CD4-positive, CD25-positive, alpha-beta regulatory T cell (primary cell): ENCODE results near the gene ZNF335. TPM values are rescaled to one million over a fixed set of nuclear protein-coding genes. Genes with fewer than 3 reads are reported as not detected.
"Not testable (repeated sequence)": the region's sequence is repeated elsewhere in the genome, so short reads cannot be mapped to it uniquely, and the experiment has no call there.

Source experiments
- ATAC-seq, 2 donors: fragments of 150-1000 bp; cut with Tn5 transposase; one replicate each; pipeline ENCODE4 v1.10.0; 2021; ENCODE audit warnings: low read depth in 2 of 2, moderate number of reproducible peaks in 2 of 2, moderate library complexity in 1 of 2
- DNase-seq, 3 donors: peaks; one replicate each; pipeline versions ENCODE4 v3.0.0 to v3.0.0-alpha.2; 2012 to 2022; ENCODE audit warnings: mixed read lengths in 1 of 3
- H3K27ac ChIP-seq: one replicate; pipeline ENCODE4 v1.7.0; 2013; ENCODE audit warnings: mild to moderate bottlenecking, low read length; ENCODE audit not compliant: insufficient read depth, poor library complexity, severe bottlenecking
- H3K27me3 ChIP-seq: one replicate; pipeline ENCODE4 v1.7.0; 2013; ENCODE audit warnings: low read length; ENCODE audit not compliant: control insufficient read depth, insufficient read depth
- H3K36me3 ChIP-seq: one replicate; pipeline ENCODE4 v1.7.0; 2013; ENCODE audit warnings: mild to moderate bottlenecking, low read length, moderate library complexity; ENCODE audit not compliant: control insufficient read depth, insufficient read depth
- H3K4me1 ChIP-seq: 2 replicates; pipeline ENCODE4 v1.7.0; 2013; ENCODE audit warnings: mild to moderate bottlenecking, low read length; ENCODE audit not compliant: insufficient read depth, control insufficient read depth, poor library complexity, severe bottlenecking
- H3K4me3 ChIP-seq: one replicate; pipeline ENCODE4 v1.7.0; 2013; ENCODE audit warnings: low read depth, mild to moderate bottlenecking, low read length, moderate library complexity
- H3K9me3 ChIP-seq, 2 experiments: 1 replicate in 1 of 2; 2 replicates in 1 of 2; pipeline ENCODE4 v1.7.0; 2013; ENCODE audit warnings: low read length in 2 of 2, mild to moderate bottlenecking in 1 of 2, moderate library complexity in 1 of 2; ENCODE audit not compliant: control insufficient read depth in 2 of 2
- H3K27ac Mint-ChIP-seq, 3 donors: one replicate each; pipeline ENCODE4 v1.8.0; 2020 to 2022; ENCODE audit warnings: mild to moderate bottlenecking in 3 of 3, mixed read lengths in 3 of 3, moderate library complexity in 2 of 3
- H3K27me3 Mint-ChIP-seq: one replicate; pipeline ENCODE4 v1.8.0; 2022; ENCODE audit warnings: mild to moderate bottlenecking, mixed read lengths
- H3K36me3 Mint-ChIP-seq: one replicate; pipeline ENCODE4 v1.8.0; 2020; ENCODE audit warnings: mixed read lengths
- H3K4me1 Mint-ChIP-seq, 4 donors: one replicate each; pipeline ENCODE4 v1.8.0; 2020 to 2022; ENCODE audit warnings: mixed read lengths in 4 of 4, mild to moderate bottlenecking in 1 of 4
- H3K4me3 Mint-ChIP-seq, 4 donors: one replicate each; pipeline ENCODE4 v1.8.0; 2020 to 2022; ENCODE audit warnings: mild to moderate bottlenecking in 4 of 4, mixed read lengths in 4 of 4, moderate library complexity in 3 of 4
- H3K9me3 Mint-ChIP-seq, 7 donors: one replicate each; pipeline ENCODE4 v1.8.0; 2020 to 2022; ENCODE audit warnings: mixed read lengths in 7 of 7, mild to moderate bottlenecking in 3 of 7, moderate library complexity in 2 of 7
- polyA plus RNA-seq, 4 donors: library from polyadenylated mRNA; unstranded; fragments of 300-500 nt; fragmentation: Illumina TruSeq; gene quantifications; one replicate each; pipeline ENCODE4 v1.2.3, GENCODE V29; 2021
- total RNA-seq: library from RNA; stranded (reverse); gene quantifications from one replicate; pipeline ENCODE4 v1.2.3, GENCODE V29; 2022

ZNF335 gene
- total and polyA plus RNA-seq, 5 donors from 2014 or later, result 8.2 to 137 (median 12.8) TPM

DNA sequence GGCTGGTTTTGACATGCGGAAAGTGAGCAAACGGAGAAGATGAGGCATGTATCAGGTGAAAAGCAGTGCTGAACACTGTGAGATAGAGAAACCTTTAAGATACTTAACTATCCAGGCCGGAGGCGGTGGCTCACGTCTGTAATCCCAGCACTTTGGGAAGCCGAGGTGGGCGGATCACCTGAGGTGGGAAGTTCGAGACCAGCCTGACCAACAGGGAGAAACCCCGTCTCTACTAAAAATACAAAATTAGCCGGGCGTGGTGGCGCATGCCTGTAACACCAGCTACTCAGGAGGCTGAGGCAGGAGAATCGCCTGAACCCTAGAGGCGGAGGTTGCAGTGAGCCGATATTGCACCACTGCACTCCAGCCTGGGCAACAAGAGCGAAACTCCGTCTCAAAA is 40.3 kb downstream of the ZNF335 start:
- H3K27me3 ChIP-seq, H3K36me3 ChIP-seq, H3K9me3 Mint-ChIP-seq, H3K36me3 Mint-ChIP-seq, H3K27ac Mint-ChIP-seq, DNase-seq, ATAC-seq, H3K9me3 ChIP-seq, H3K4me3 ChIP-seq, H3K27ac ChIP-seq, H3K27me3 Mint-ChIP-seq: not testable (repeated sequence)
- Mint-ChIP-seq H3K4me1 (peaks cover 4 to 20% (median 12%) of the 10 kb centered on the region in 4 donors), H3K4me3 (peak overlapping the region in 2 of 4 donors; percentile 46 to 48)
- peaks cover 17% of the 10 kb centered on the region for H3K4me1 ChIP-seq

DNA sequence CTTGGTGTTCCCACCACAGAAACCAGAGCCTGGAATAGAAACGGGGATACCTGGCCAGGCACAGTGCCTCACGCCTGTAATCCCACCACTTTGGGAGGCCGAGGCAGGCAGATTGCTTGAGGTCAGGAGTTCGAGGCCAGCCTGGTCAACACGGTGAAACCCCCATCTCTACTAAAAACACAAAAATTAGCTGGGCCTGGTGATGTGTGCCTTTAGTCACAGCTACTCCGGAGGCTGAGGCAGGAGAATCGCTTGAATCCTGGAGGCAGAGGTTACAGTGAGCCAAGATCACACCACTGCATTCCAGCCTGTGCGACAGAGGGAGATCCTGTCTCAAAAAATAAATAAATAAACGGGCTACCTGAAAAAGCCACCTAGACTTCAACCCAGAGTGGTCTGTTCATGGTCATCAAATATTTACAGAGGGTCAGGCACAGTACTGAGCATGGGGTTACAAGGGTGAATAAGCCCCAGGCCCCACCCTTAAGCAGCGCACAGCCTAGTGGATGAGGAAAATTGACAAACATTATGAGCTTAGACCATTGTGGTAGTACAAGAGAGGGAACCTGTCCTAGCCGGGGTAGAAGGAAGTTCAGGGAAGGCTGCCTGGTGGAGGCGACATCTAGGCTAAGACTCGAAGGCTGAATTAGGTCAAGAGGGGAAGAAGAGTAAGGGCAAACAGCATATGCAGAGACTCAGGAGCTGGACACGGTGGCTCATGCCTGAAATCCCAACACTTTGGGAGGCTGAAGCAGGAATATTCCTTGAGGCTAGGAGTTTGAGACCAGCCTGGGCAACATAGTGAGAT is 44.7 kb downstream of the ZNF335 start:
- no peaks in the 10 kb centered on the region for H3K36me3 ChIP-seq
- DNase-seq (no peak), ATAC-seq (no peak)
- H3K27ac Mint-ChIP-seq, result peak overlapping the region in 2 of 3 donors; percentile 53 to 86
- no peaks in the 10 kb centered on the region for H3K9me3 ChIP-seq
- peaks cover 9% of the 10 kb centered on the region for H3K27me3 Mint-ChIP-seq
- no peaks in the 10 kb centered on the region for H3K36me3 Mint-ChIP-seq
- no peak overlapping the region for H3K4me3 Mint-ChIP-seq
- no peaks in the 10 kb centered on the region for H3K4me1 Mint-ChIP-seq
- H3K9me3 Mint-ChIP-seq, result no peaks in the 10 kb centered on the region
- no peaks in the 10 kb centered on the region for H3K4me1 ChIP-seq
- H3K4me3 ChIP-seq, result no peak overlapping the region
- H3K27ac ChIP-seq, result no peak overlapping the region
- H3K27me3 ChIP-seq, result no peaks in the 10 kb centered on the region

DNA sequence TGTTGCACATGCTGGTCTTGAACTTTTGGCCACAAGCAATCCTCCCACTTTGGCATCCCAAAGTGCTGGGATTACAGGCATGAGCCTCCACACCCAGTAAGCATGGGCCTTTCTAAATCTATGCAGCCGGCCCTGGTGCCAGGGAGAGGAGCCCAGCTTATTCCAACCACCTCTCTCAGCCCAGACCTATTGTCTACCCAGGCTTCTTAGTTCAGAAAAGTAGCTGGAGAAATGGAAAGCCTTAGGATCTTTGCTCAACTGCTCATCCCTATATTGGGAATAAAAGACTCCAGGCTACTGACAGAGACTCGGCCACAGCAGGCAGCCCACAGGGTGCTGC is 45.3 kb downstream of the ZNF335 start:
- H3K9me3 Mint-ChIP-seq, result no peaks in the 10 kb centered on the region
- H3K4me1 Mint-ChIP-seq, result no peaks in the 10 kb centered on the region
- no peak overlapping the region for H3K4me3 Mint-ChIP-seq
- no peak overlapping the region for H3K27ac Mint-ChIP-seq
- H3K27me3 Mint-ChIP-seq, result peaks cover 11% of the 10 kb centered on the region
- no peak for DNase-seq
- H3K27ac ChIP-seq, result no peak overlapping the region
- H3K4me1 ChIP-seq, result no peaks in the 10 kb centered on the region
- no peak overlapping the region for H3K4me3 ChIP-seq
- H3K36me3 ChIP-seq, result no peaks in the 10 kb centered on the region
- no peaks in the 10 kb centered on the region for H3K9me3 ChIP-seq
- no peaks in the 10 kb centered on the region for H3K27me3 ChIP-seq
- H3K36me3 Mint-ChIP-seq, result no peaks in the 10 kb centered on the region
- ATAC-seq, result no peak

DNA sequence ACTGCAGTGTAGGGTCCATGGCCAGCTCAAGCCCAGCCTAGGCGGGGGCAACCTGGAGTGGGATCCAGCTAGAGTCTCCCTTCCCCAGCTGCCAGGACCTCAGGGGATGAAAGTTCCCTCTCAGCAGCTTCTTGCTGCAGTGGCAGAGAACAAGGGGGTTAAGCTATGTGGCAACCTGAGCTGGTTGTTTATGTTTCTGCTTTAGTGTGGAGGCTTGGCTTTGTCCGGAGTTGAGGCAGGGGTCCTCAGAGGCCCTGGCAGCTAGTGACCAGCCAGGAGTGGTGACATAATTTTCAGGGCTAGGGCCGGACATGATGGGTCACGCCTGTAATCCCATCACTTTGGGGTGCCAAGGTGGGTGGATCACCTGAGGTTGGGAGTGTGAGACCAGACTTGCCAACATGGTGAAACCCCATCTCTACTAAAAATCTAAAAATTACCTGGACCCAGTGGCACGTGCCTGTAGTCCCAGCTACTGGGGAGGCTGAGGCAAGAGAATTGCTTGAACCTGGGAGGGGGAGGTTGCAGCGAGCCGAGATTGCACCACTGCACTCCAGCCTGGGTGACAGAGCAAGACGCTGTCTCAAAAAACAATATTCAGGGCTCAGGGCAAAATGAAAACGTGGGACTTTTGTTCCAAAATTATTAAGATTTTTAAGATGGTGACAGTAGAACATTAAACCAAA is 46.0 kb downstream of the ZNF335 start:
- Mint-ChIP-seq H3K27ac (no peak overlapping the region), H3K36me3 (no peaks in the 10 kb centered on the region), H3K9me3 (no peaks in the 10 kb centered on the region), H3K4me1 (no peaks in the 10 kb centered on the region), H3K4me3 (no peak overlapping the region), H3K27me3 (peaks cover 18% of the 10 kb centered on the region)
- DNase-seq, result no peak
- no peak overlapping the region for H3K4me3 ChIP-seq
- H3K4me1 ChIP-seq, result no peaks in the 10 kb centered on the region
- ATAC-seq, result no peak
- H3K27me3 ChIP-seq, result no peaks in the 10 kb centered on the region
- H3K27ac ChIP-seq, result no peak overlapping the region
- H3K9me3 ChIP-seq, result no peaks in the 10 kb centered on the region
- H3K36me3 ChIP-seq, result no peaks in the 10 kb centered on the region

DNA sequence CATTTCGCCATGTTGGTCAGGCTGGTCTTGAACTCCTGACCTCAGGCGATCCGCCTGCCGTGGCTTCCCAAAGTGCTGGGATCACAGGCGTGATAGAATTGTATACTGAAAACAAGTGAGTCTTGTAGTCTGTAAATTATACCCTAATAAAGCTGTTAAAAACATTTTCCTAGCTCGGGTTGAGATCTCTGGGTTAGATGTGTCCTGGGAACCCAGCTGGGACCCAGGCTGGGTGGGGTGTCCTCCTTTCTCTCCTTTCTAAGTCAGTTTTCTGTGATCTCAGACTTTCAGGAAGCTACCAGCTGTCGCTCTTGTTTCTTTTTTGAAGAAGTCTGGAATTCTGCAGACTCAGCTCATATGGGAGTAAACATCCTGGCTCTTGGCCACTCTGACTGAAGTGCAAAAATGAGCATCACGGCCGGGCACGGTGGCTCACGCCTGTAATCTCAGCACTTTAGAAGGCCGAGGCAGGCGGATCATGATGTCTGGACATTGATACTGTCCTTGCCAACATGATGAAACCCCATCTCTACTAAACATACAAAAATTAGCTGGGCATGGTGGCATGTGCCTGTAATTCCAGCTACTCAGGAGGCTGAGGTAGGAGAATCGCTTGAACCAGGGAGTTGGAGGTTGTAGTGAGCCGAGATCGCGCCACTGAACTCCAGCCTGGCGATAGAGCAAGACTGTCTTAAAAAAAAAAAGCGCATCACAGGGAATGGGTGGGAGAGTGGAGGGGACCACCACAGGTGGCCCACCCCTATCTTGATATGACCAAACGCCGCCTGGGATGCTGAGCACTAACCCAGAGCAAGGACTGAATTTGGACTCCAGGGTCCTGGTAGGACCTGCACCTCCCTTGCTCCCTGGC is 47.4 kb downstream of the ZNF335 start:
- Mint-ChIP-seq H3K27ac (no peak overlapping the region), H3K36me3 (no peaks in the 10 kb centered on the region), H3K9me3 (no peaks in the 10 kb centered on the region), H3K4me1 (no peaks in the 10 kb centered on the region), H3K27me3 (peaks cover 30% of the 10 kb centered on the region), H3K4me3 (peak overlapping the region in 1 of 4 donors; percentile 66)
- Histone ChIP-seq H3K9me3 (no peaks in the 10 kb centered on the region), H3K27me3 (no peaks in the 10 kb centered on the region), H3K4me3 (no peak overlapping the region), H3K27ac (no peak overlapping the region), H3K36me3 (no peaks in the 10 kb centered on the region), H3K4me1 (no peaks in the 10 kb centered on the region)
- DNase-seq (no peak), ATAC-seq (no peak)

DNA sequence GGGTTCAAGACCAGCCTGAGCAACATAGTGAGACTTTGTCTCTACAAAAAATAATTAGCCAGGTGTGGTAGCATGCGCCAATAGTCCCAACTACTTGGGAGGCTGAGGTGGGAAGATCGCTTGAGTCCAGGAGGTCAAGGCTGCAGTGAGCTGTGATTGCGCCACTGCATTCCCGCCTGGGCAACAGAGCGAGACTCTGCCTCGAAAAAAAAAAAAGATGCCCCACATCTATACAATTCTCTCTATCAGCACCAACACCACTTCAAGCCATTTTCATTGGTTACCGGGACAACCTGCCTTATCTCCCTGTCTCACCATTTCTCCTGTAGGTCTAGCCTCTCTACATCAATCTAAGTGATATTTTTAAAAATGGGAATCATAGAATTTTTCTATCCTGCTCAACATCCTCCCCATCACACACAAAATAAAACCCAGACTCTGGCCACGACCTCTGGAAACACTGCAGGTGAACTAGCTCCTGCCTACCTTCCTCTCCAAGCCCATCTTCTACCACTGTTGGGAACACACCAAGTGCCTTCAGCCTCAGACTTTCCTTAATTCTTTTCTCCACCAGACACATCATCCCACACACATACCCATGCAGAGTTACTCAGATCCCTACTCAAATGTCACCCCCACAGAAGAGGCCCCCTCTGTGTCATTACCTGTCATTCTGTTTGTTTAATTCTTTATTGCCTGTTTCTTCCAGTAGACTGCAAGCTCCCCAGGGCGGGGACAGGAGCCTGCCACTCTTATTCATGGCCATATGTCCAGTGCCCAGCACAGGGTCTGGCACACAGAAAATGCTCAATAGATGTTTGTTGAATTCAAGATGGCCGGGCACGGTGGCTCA is 50.4 kb downstream of the ZNF335 start:
- no peak for ATAC-seq
- Mint-ChIP-seq H3K27ac (no peak overlapping the region), H3K4me1 (no peaks in the 10 kb centered on the region), H3K36me3 (no peaks in the 10 kb centered on the region), H3K4me3 (no peak overlapping the region), H3K27me3 (peaks cover 43% of the 10 kb centered on the region), H3K9me3 (no peaks in the 10 kb centered on the region)
- Histone ChIP-seq H3K36me3 (no peaks in the 10 kb centered on the region), H3K4me3 (no peak overlapping the region), H3K27ac (no peak overlapping the region), H3K27me3 (no peaks in the 10 kb centered on the region), H3K4me1 (no peaks in the 10 kb centered on the region), H3K9me3 (no peaks in the 10 kb centered on the region)
- DNase-seq, result no peak
